Kidney capillary endothelial cell (primary cell): ENCODE measurements around the gene ARHGAP22.
A peak's percentile ranks its signal among the peaks of the same experiment; 100 is the strongest.

ENCODE experiments used
- DNase-seq: peaks from one replicate; pipeline ENCODE4 v3.0.0-alpha.2; 2018; ENCODE audit warnings: low spot score

The ARHGAP22 gene

DNA sequence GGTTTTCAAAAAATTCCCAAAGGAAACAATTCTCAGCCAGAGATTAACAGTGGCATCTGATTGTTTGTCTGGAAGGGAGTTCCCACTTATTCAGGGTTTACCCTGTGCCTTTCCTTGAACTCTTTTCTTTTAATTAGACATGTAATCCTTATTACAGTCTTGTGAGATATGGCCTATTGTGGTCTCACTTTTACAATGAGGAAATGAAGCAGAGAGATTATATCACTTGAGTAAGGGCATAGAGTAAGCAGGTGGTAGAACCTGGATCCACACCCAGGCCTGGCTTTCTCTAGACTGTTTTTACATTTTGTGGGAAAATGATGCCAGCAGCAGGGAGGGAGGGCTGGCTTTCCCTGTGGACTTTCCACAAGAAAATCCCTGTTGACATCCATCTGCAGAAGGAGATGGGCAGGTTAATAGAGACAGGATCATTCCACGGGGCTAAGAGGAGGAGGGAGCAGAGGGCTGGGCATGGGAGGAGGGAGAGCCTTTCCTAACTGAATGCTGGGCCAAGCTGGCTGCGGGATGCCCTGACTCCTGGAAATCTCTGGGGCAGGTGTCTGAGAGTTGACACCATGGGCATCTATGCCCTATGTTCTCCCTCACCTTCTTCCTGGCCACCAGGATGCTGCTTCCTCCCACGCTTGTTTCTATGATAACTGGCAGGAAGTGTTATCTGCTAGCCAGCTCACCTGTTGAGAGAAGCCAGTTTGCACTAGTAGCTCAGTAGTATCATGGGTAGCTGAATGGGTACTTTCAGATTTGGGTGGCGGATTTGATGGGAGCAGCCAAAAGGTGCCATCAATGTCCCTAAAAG, 28.7 kb upstream of the ARHGAP22 start:
- DNase-seq: no peak

DNA sequence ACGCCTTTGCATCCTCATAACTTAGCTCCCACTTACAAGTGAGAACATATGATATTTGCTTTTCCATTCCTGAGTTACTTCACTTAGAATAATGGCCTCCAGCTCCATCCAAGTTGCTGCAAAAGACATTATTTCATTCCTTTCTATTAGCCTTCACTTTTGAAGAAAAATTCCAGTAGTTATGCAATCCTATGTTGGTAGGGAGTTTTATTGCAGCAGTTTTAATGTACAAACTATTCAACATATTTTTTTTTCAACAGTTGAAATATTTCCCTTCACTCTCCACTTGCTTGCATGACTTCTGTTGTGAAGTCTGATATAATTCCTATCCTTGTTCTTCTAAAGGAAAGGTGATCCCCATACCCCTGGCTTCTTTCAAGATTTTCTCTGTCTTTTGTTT, 27.3 kb upstream of the ARHGAP22 start:
- no peak for DNase-seq

DNA sequence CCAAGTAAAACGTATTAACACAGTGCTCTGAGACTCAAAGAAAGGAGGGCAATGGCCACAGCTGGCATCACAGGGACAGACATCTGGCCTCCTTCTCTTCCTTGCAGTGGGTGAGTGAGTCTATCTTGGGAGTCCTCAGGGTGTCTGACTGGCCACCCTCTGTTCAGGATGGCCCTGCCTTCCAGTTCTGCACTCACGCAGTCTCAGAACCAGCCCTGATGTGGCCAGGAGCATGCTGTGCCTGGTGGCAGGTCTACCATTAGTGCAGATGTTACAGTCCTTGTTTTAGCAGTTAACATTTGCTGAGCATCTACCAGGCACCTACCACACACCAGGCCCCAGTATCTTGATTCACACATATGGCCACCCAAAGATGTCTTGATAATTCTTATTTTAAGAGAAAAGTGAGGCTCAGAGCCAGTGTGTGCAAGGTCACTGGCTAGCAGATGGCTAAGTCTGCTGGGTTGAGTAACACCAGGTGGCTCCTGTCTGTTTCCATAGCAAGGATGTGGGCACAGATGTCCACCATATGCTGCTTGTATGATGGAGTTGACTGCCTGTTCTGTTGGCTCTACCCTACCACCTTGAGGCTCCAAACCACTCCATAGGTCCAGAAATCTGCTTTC, 23.2 kb upstream of the ARHGAP22 start:
- no peak for DNase-seq

DNA sequence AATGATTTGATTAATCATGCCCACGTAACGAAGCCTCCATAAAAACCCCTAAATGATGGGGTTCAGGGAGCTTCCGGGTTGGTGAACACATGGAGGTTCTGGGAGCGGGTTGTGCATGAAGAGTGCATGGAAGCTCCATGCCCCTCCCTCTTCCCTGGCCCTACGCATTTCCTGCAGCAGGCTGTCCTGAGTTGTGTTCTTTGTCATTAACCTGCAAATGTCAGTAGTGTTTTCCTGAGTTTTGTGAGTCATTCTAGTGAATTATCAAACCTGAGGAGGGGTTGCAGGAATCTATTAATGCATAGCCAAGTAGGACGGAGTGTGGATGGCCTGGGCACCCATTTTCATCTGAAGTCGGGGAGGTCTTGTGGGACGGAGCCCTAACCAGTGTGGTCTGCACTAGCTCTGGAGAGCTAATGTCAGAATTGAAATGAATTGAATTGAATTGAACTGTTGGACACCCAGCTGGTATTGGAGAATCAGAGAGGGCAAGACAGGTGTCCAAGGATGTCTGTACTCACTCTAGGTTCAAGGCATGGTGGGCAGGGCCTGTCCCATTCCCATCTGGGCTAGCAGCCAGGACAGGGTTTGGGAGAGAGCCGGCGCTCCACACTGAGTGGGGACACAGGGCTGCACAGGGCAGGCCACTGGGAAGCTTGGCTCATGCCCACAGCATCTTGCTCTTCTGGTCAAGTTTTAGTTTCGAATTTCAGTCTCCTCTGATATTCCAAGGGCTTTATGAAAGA, 22.3 kb upstream of the ARHGAP22 start:
- no peak for DNase-seq

DNA sequence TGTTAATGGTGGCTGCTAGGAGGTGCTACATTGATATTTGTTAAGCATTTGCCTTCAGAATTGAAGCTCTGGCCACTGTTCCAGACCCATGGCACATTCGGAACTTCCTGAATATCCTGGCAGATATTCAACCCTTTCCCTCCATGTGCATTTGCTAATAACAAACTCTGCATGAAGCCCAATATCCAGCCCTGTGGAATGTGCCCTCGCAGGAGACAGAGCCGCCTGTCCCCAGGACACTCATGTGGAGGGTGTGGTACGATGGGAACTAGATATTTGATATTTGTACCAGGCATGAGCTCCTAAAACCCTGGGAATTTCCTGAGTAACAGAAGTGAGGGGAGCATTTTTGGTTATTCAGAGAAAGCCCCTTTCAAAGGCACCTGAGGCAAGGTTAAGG, 21.6 kb upstream of the ARHGAP22 start:
- DNase-seq: no peak

DNA sequence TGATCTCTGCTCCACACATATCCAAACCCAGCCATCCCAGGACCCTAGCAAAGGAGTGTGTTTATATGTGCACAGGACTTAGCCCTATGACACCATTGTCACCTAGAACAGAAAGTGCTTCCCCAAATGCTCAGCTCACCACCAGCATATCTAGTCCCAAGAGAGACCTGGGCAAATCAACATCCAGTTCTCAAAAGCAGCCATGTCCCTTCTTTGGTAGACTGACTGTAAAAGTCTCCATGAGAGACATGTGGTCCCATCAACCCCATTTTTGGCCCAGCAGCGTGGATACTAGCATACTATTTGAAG, 20.9 kb upstream of the ARHGAP22 start:
- no peak for DNase-seq

DNA sequence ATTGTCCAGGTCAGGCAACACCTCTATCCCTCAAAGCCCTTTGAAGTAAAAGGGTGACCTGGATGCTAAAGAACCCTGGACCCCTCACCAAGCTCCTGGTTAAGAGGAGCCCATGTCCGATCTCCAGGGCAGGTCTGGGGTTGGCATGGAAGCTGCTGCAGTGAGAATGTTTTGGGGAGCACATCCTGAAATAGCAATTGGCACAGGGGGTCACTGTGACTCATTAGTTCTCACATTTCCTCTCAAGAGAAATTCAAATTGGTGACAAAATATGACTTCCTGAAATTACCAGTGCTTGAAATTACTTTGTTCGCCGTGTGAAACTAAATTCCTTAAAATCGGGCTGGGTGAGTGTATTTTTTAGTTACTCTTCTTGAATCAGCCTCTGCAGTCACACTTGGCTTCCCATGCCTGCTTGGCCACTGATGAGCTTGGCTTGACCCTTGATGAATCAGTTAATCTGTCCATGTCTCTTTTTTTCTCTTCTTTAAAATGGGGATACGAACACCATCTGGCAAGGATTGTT, 18.8 kb upstream of the ARHGAP22 start:
- peak; percentile 56 for DNase-seq

DNA sequence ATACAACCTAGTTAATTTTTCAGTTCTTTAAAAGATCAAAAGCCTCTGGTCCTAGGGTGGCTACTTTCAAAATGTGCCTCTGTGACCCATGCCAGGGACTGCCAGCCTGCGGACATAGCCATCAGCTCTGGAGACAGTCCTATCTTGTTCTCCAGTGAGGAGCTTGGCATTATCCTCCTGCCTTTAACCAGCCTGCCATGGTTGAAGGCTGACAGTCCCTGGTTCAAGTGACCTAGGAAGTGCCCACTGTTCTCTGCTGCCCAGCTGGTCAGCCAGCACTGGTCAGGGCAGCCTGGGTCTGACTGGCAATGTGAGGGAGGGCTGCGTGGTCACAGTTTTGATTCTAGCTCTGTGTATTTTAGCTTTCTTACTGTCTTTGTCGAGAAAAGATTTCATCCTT, 18.1 kb upstream of the ARHGAP22 start:
- DNase-seq: no peak

DNA sequence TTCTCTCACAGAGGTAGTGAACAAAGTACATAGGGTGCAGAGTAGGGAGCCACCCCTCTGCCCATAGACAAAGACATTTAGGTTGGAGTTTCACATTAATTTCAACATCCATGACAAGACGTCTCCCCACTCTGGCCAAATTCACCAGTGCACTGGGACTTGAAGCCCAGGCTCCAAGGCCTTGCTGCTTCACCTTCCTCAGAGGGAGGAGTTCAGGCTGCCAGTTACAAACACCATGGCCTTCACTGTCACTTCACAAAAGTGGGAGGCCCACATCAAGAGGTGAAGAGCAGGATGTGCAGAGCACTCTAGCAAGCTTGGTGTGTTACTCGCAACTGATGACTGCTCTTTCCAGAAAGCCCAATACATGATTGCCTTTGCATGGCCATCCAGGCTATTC, 15.8 kb upstream of the ARHGAP22 start:
- no peak for DNase-seq

DNA sequence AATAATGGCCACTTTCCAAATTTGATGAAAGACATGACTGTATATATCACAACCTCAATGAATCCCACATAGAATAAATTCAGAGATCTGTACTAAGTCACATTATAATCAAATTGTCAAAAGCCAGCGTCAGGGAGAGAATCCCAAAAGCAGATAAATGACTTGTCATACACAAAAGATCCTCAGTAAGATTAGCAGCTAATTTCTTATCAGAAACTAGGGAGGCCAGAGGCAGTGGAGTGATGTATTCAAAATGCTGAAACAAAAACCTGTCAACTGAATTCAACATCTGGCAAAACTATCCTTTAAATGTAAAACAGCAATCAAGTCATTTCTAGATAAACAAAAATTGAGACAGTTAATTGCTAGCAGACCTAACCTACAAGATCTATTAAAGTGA, 11.6 kb upstream of the ARHGAP22 start:
- DNase-seq: no peak

DNA sequence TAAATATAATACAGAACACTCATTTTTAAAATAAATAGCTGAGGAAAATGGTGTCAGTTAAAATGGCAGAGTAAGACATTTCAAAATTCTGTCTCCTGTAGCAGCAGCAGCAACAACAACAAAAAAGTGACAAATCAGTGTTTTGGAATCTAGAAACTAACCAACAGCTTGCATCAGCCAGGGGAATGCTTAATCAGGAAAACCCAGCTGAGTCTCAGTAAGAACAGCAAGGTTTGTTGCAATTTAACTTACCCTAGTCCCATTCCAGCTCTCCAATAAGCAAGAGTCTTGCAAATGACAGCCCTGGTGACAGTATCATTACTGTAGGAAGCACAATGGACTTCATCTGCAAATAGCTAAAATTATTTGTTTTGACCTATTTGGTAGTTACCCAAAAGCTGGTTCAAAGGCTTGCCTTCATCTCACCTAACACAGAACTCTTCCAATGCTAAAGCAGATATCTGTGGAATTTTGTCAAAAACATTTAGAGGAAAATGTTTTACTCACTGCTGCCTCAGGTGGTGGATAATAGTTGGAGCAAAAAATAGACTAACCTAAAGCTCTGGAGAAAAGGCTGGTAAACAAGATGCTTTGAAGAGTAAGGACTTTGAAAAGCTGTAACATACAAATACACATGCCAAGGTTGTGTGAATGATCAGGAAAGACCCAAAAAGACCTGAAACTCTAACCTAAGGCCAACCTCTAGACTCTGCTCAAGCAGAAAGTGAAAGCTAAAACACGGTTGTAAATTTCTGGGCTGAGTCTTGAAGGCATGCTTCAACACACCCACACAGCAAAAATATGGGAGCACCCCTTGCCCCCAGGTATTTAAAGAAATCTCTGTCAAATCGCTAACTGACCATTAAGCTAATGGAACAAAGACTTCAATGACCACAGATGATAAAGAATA, 9.9 kb upstream of the ARHGAP22 start:
- DNase-seq: no peak

DNA sequence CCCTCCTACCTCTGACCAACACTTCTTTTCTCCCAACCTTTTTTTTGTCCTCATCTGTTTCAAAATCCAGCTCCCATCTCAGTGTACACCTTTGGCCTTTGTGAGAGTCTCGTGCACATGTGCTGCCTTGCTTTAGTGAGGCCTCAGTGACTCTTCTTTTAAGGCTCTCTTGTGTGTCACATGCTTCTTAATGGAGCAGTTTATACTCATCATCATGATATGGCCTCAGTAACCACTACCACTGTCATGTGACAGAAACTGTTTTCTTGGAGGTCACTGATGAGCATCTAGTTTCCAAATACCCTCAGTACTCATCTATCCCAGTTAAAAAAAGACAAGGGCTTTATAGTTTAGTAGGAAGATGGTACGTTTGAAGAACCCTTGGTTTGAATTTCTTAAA, 8.1 kb upstream of the ARHGAP22 start:
- no peak for DNase-seq

DNA sequence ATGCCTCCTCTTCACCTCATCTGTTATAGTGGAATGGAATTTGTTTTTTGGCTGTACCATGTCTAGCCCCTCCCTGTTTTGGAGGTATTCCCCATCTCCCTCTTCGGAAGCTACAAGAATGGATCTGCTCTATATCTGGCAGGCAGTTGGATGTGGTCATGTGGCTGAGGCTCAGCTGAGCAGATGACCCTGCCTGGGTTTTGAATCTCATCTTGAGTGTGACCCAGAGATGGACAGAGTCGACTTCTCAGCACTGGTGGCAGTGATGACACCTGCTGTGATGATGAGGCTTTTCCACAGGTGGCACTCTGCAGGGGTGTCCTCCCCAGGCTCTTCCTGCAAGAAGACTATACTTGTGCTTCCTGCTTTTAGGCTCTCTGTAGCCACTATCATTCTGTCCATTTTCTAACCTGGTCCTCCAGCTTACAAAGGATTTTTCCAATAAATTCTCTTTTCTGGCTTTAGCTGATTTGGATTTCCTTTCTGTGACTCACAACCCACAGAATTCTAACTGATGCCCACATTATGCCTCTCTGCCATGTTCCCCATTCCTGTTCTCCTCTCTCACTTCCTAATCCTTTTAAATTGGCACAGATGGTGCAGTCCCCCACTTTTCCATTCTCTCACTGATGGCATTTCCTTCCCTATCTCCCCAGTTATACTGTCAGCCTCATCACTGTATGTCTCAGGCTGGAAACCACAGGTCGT, 7.5 kb upstream of the ARHGAP22 start:
- no peak for DNase-seq

DNA sequence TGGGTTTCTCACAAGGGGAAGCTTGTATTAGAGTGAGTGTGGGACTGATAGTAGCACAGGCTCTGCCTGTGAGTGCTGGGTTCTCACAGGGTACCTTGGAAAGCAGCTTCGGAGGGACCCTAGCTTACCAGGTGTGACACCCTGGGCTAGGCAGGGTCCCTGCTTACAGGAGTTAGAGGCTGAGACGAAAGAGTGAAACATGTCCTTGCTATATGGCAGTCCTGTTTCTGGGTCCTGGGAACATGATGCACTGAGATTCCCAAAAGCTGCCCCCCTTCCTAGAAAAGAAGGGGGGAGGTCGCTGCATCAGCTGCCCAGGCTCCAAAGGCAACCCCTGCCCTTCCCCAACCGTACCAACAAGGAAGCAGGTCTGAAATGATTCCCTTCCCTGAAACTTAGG, 6.3 kb upstream of the ARHGAP22 start:
- DNase-seq: no peak

DNA sequence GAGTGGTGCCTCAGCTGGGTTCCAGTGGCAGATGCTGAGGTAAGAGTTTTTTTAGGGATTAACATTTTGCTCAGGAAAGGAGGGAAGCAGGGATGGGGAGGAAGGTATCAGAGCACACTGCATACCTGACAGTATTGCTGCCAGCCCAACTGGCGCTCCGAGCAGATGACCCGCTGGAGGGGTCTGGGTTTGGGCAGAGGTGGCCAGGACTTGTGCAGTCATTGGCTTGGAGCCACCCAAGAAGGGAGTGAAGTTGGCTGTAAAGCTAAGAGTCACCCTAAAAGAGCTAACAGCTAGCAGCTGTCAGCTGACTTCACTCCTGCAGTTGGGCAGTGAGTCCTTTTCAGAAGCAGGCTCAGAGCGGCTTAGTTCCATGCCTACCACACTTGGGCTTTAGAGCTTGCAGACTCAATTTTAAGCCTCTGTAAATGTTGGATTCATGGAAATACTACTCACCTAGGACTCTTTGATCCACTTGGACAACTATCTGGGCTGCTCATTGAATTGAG, 5.8 kb upstream of the ARHGAP22 start:
- DNase-seq: no peak

DNA sequence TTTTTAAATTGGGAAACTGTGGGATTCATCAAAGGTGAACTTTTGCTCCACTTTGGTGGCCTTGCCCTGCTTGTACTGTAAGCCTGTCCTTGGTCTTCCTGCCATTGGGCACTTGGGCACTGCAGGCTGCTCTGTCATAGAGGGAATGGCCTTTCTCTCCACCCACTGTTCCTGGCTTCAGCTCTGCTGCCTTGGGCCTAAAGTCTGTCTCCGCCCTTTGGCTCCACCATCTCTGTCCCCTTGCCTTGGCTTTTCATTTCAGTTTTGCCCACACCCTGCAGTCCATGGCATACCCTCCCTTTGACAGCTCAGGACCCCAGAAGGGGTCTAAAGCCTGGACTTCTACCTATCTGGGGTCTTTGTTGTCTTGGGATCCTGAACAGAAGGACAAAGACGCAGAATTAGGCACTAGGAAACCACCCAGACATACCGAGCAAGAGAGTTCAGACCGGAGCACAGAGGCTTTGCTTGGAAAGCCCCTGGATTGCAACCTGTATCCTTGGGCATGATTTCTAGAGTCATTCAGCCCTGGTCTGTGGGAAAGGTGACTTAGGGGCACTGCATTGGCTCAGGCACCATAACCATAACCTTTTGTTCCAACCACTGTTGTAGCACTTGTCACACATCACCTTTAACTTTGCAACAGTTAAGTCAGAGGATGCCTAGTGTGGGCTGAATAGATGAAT, 5.2 kb upstream of the ARHGAP22 start:
- no peak for DNase-seq

DNA sequence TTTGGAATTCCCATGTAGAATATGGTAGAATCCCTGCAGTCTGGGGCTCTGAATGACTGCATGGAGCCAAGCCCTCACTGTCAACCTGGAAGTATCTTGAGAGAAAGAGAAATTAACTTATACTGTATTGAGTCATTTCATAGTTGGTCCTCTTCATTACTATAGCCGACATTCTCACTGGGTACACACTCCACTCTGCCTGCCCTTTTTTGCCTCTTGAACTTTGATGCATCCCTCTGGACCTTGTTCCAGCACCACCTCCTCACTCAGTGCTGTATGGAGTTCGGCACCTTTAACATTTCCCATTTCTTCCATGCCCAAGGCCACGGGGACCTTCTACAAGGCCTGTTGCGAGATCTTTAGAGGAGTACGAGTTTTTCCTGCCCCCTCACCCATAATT, 4.6 kb upstream of the ARHGAP22 start:
- no peak for DNase-seq

DNA sequence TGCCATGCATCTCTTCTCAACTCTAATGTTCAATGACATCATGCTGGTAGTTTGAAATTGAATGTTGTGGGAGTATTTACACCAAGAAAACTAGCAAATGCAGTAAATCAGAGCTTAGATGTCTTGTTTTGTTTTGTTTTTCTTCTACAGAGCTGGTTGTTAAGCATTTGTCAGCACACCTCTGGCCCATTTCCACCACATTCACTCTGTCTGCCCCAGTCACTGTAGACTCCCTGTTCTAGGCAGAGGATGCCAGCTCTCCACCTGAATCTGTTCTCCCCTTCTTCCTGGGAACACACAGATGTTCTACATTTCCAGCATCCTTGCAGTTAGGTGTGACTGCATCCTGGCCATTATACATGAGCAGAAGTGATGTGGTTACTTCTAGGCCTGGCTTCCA, 4.1 kb upstream of the ARHGAP22 start:
- no peak for DNase-seq

DNA sequence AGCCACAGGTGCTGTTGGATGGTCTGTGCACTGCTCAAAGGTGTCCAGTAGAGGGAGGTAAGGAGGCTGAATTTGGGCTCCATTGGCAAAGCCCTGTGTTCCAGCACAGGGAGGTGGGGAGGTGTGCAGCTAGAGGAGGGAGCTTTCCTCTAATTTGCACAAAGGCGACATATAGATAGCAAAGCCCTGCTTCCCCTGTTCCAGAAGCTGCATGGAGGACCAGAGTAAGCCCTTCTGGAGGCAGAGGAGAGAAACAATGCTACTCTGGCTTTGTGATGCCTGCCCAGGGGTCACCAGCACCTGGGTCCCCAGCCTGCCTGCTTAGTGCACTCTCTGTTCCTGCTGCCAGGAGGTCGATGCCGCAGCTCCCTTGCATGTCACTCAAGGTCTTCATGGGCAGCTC, 3.4 kb upstream of the ARHGAP22 start:
- no peak for DNase-seq
